LoVo (cell line): ENCODE measurements around the gene ALS2.

Experiments used
- DNase-seq: peaks from one replicate; pipeline ENCODE4 v3.0.0-alpha.2; 2016; ENCODE audit warnings: low spot score

The ALS2 gene

GRCh38 chr2:201754717-201755415, 25.9 kb downstream of the ALS2 start:
- DNase-seq, result no peak

- no peak for DNase-seq
Observed at GRCh38 chr2:201751566-201751965, 29.2 kb downstream of the ALS2 start.

- DNase-seq, result no peak
Observed at GRCh38 chr2:201746551-201746950, 34.2 kb downstream of the ALS2 start.

GRCh38 chr2:201735486-201735885, 45.2 kb downstream of the ALS2 start:
- no peak for DNase-seq

GRCh38 chr2:201734111-201734510, 46.6 kb downstream of the ALS2 start:
- no peak for DNase-seq

GRCh38 chr2:201733544-201733943, 47.2 kb downstream of the ALS2 start:
- no peak for DNase-seq

- no peak for DNase-seq
Observed at GRCh38 chr2:201730651-201731285, 50.0 kb downstream of the ALS2 start.

GRCh38 chr2:201715459-201715858, 65.3 kb downstream of the ALS2 start:
- DNase-seq, result no peak

- no peak for DNase-seq
Observed at GRCh38 chr2:201712726-201713125, 68.0 kb downstream of the ALS2 start.

- no peak for DNase-seq
Observed at GRCh38 chr2:201709747-201710146, 71.0 kb downstream of the ALS2 start.

GRCh38 chr2:201709049-201709448, 71.7 kb downstream of the ALS2 start:
- no peak for DNase-seq

GRCh38 chr2:201707753-201708152, 73.0 kb downstream of the ALS2 start:
- DNase-seq, result no peak

GRCh38 chr2:201707142-201707541, 73.6 kb downstream of the ALS2 start:
- DNase-seq, result no peak

GRCh38 chr2:201704536-201704935, 76.2 kb downstream of the ALS2 start:
- DNase-seq, result no peak

GRCh38 chr2:201701646-201702045, 79.1 kb downstream of the ALS2 start:
- no peak for DNase-seq

- DNase-seq, result no peak
Observed at GRCh38 chr2:201699416-201699815, 81.3 kb downstream of the ALS2 start.

- no peak for DNase-seq
Observed at GRCh38 chr2:201698588-201699226, 82.0 kb downstream of the ALS2 start, which contains the start of gene MPP4. MPP4 (minus strand) TSS chr2:201698644; CDS start chr2:201693954, 4,690 bp downstream.

- no peak for DNase-seq
Observed at GRCh38 chr2:201697899-201698298, 82.8 kb downstream of the ALS2 start.

GRCh38 chr2:201696151-201696659, 84.5 kb downstream of the ALS2 start:
- no peak for DNase-seq

- no peak for DNase-seq
Observed at GRCh38 chr2:201685156-201685555, 95.6 kb downstream of the ALS2 start.

GRCh38 chr2:201680743-201681142, 100.0 kb downstream of the ALS2 start:
- DNase-seq, result no peak

- DNase-seq, result no peak
Observed at GRCh38 chr2:201678401-201678800, 102.3 kb downstream of the ALS2 start.

GRCh38 chr2:201675454-201675853, 105.3 kb downstream of the ALS2 start:
- DNase-seq, result no peak
